MM.1S (cell line): ENCODE results near the gene ADD2.

ENCODE experiments used
- DNase-seq: peaks from one replicate; pipeline ENCODE4 v3.0.0-alpha.2; 2015
- H2AFZ ChIP-seq: fragments of 300-600 bp; sonication (generic); 2 replicates; pipeline ENCODE4 v1.6.0; 2016; ENCODE audit warnings: antibody characterized with exemption, low read length
- H3F3A ChIP-seq: fragments of 300-600 bp; sonication (generic); 2 replicates; pipeline ENCODE4 v1.6.1; 2016; ENCODE audit warnings: mild to moderate bottlenecking, antibody characterized with exemption, low read length, moderate library complexity, mixed read lengths; ENCODE audit not compliant: insufficient read depth
- H3K27ac ChIP-seq: fragments of 300-600 bp; sonication (generic); 2 replicates; pipeline ENCODE4 v1.5.1; 2016; ENCODE audit warnings: mild to moderate bottlenecking, low read length
- H3K27me3 ChIP-seq: fragments of 300-600 bp; sonication (generic); replicated peaks from 2 replicates; pipeline ENCODE4 v1.6.0; 2016; ENCODE audit warnings: low read length; ENCODE audit not compliant: insufficient read depth
- H3K36me3 ChIP-seq: fragments of 300-600 bp; sonication (generic); replicated peaks from 2 replicates; pipeline ENCODE4 v1.6.1; 2016; ENCODE audit warnings: mild to moderate bottlenecking, low read length, mixed read lengths; ENCODE audit not compliant: insufficient read depth
- H3K4me1 ChIP-seq: fragments of 300-600 bp; sonication (generic); 2 replicates; pipeline ENCODE4 v1.6.1; 2016; ENCODE audit warnings: low read length, mixed read lengths
- H3K4me2 ChIP-seq: fragments of 300-600 bp; sonication (generic); 2 replicates; pipeline ENCODE4 v1.6.0; 2016; ENCODE audit warnings: low read depth, low read length
- H3K4me3 ChIP-seq: fragments of 300-600 bp; sonication (generic); 2 replicates; pipeline ENCODE4 v1.5.1; 2016; ENCODE audit warnings: low read length, mixed read lengths
- H3K79me2 ChIP-seq: fragments of 300-600 bp; sonication (generic); 2 replicates; pipeline ENCODE4 v1.6.1; 2016; ENCODE audit warnings: mixed run types, low read length, mixed read lengths
- H3K9ac ChIP-seq: fragments of 300-600 bp; sonication (generic); 2 replicates; pipeline ENCODE4 v1.6.1; 2016; ENCODE audit warnings: low read length, mixed read lengths
- H3K9me2 ChIP-seq: fragments of 300-600 bp; sonication (generic); replicated peaks from 2 replicates; pipeline ENCODE4 v1.6.1; 2016; ENCODE audit warnings: mild to moderate bottlenecking, low read length, mixed read lengths; ENCODE audit not compliant: insufficient read depth
- H3K9me3 ChIP-seq: fragments of 300-600 bp; sonication (generic); replicated peaks from 2 replicates; pipeline ENCODE4 v1.6.1; 2016; ENCODE audit warnings: mild to moderate bottlenecking, low read length, mixed read lengths; ENCODE audit not compliant: insufficient read depth
- H4K20me1 ChIP-seq: fragments of 300-600 bp; sonication (generic); 2 replicates; pipeline ENCODE4 v1.6.1; 2016; ENCODE audit warnings: mild to moderate bottlenecking, low read length, moderate library complexity, mixed read lengths; ENCODE audit not compliant: insufficient read depth
- CTCF ChIP-seq: fragments of 300-600 bp; sonication (generic); IDR thresholded peaks from 2 replicates; pipeline ENCODE4 v1.5.1; 2016; ENCODE audit warnings: antibody characterized with exemption, low read length, mixed read lengths
- EZH2 ChIP-seq: fragments of 300-600 bp; sonication (generic); optimal IDR thresholded peaks from 2 replicates; pipeline ENCODE3; 2017; ENCODE audit warnings: low read depth, mild to moderate bottlenecking, antibody characterized with exemption, low read length, mixed read lengths
- EZH2phosphoT487 ChIP-seq: fragments of 300-600 bp; sonication (generic); IDR thresholded peaks from 2 replicates; pipeline ENCODE4 v1.6.1; 2018; ENCODE audit warnings: antibody characterized with exemption, low read length

The ADD2 gene

GRCh38 chr2:70684846-70685622 lies 83.0 kb downstream of the ADD2 start:
- Histone ChIP-seq H3K9me2 (no peaks in the 10 kb centered on the region), H3K79me2 (no peaks in the 10 kb centered on the region), H2AFZ (no peak overlapping the region), H4K20me1 (no peaks in the 10 kb centered on the region), H3K9ac (no peak overlapping the region), H3K27ac (no peak overlapping the region), H3F3A (no peaks in the 10 kb centered on the region), H3K4me3 (no peak overlapping the region), H3K4me1 (peaks cover 7% of the 10 kb centered on the region), H3K36me3 (no peaks in the 10 kb centered on the region), H3K27me3 (no peaks in the 10 kb centered on the region), H3K9me3 (no peaks in the 10 kb centered on the region), H3K4me2 (no peak overlapping the region)
- TF ChIP-seq EZH2 (no peak), EZH2phosphoT487 (no peak), CTCF (no peak)
- DNase-seq, result no peak

GRCh38 chr2:70683455-70683854 lies 84.5 kb downstream of the ADD2 start:
- TF ChIP-seq EZH2phosphoT487 (no peak), EZH2 (no peak), CTCF (no peak)
- Histone ChIP-seq H3K4me3 (no peak overlapping the region), H3K9ac (no peak overlapping the region), H3K36me3 (no peaks in the 10 kb centered on the region), H3K9me3 (no peaks in the 10 kb centered on the region), H3K4me1 (peaks cover 7% of the 10 kb centered on the region), H3K27ac (no peak overlapping the region), H3K79me2 (no peaks in the 10 kb centered on the region), H3K9me2 (no peaks in the 10 kb centered on the region), H3K27me3 (no peaks in the 10 kb centered on the region), H3K4me2 (no peak overlapping the region), H3F3A (no peaks in the 10 kb centered on the region), H2AFZ (no peak overlapping the region), H4K20me1 (no peaks in the 10 kb centered on the region)
- no peak for DNase-seq

- H3K27ac ChIP-seq, result no peak overlapping the region
- H3K4me3 ChIP-seq, result no peak overlapping the region
- H3K4me1 ChIP-seq, result no peaks in the 10 kb centered on the region
- H3K4me2 ChIP-seq, result no peak overlapping the region
- no peaks in the 10 kb centered on the region for H4K20me1 ChIP-seq
- H2AFZ ChIP-seq, result no peak overlapping the region
- H3K36me3 ChIP-seq, result no peaks in the 10 kb centered on the region
- H3K27me3 ChIP-seq, result no peaks in the 10 kb centered on the region
- TF ChIP-seq CTCF (no peak), EZH2 (no peak), EZH2phosphoT487 (no peak)
- H3K9me3 ChIP-seq, result no peaks in the 10 kb centered on the region
- DNase-seq, result no peak
- no peaks in the 10 kb centered on the region for H3F3A ChIP-seq
- H3K79me2 ChIP-seq, result no peaks in the 10 kb centered on the region
- H3K9ac ChIP-seq, result no peak overlapping the region
- H3K9me2 ChIP-seq, result no peaks in the 10 kb centered on the region
Measured at GRCh38 chr2:70680735-70681134, 87.3 kb downstream of the ADD2 start.
